WTC11 (cell line): Measurements from ENCODE around the gene TYROBP. TPM values are rescaled to one million over a fixed set of nuclear protein-coding genes. Genes with fewer than 3 reads are reported as not detected.

Experiments used
- ATAC-seq: fragments of 200-7000 bp; cut with Tn5 transposase; 2 replicates; pipeline ENCODE4 v1.10.0; 2021; ENCODE audit warnings: mild to moderate bottlenecking, moderate library complexity
- CTCF ChIA-PET: fragments of 300-600 bp; sonication (Branson Sonifier 250); formaldehyde crosslinking; loops from one replicate; lab custom pipeline; 2021; ENCODE audit warnings: antibody characterized with exemption; lab: Charles Lee
- POLR2A ChIA-PET: fragments of 350-600 bp; sonication (Branson Sonifier 250); formaldehyde crosslinking; loops from one replicate; lab custom pipeline; 2021; ENCODE audit warnings: antibody characterized with exemption; lab: Charles Lee
- DNase-seq: peaks from one replicate; pipeline ENCODE4 v3.0.0; 2021; ENCODE audit warnings: low spot score
- H3K27ac Mint-ChIP-seq: 2 replicates; pipeline ENCODE4 v1.8.0; 2021; ENCODE audit warnings: mixed read lengths
- H3K27me3 Mint-ChIP-seq: 2 replicates; pipeline ENCODE4 v1.8.0; 2021; ENCODE audit warnings: low read depth, mild to moderate bottlenecking, moderate library complexity, mixed read lengths
- H3K36me3 Mint-ChIP-seq: 2 replicates; pipeline ENCODE4 v1.8.0; 2021; ENCODE audit warnings: mixed read lengths
- H3K4me1 Mint-ChIP-seq: 2 replicates; pipeline ENCODE4 v1.8.0; 2022; ENCODE audit warnings: mixed read lengths
- H3K4me3 Mint-ChIP-seq: 2 replicates; pipeline ENCODE4 v1.8.0; 2021; ENCODE audit warnings: mild to moderate bottlenecking, moderate library complexity, mixed read lengths
- H3K9me3 Mint-ChIP-seq: 2 replicates; pipeline ENCODE4 v1.8.0; 2021; ENCODE audit warnings: mixed read lengths
- ATF2 ChIP-seq: sonication (generic); formaldehyde crosslinking; IDR thresholded peaks from 2 replicates; pipeline ENCODE4 v1.8.1; 2022; ENCODE audit warnings: low read depth, missing genetic modification reagents, borderline replicate concordance
- ATF6 ChIP-seq: sonication (generic); formaldehyde crosslinking; IDR thresholded peaks from 2 replicates; pipeline ENCODE4 v1.8.1; 2023; ENCODE audit warnings: mild to moderate bottlenecking, missing genetic modification reagents
- CREB1 ChIP-seq: sonication (generic); formaldehyde crosslinking; IDR thresholded peaks from 2 replicates; pipeline ENCODE4 v1.8.0; 2023; ENCODE audit warnings: mild to moderate bottlenecking, missing genetic modification reagents
- CTCF ChIP-seq: fragments of 200-600 bp; IDR thresholded peaks from 2 replicates; pipeline ENCODE4 v1.8.0; 2022; ENCODE audit warnings: antibody characterized with exemption
- ESRRA ChIP-seq: sonication (generic); formaldehyde crosslinking; IDR thresholded peaks from 2 replicates; pipeline ENCODE4 v1.8.1; 2022; ENCODE audit warnings: mild to moderate bottlenecking, missing genetic modification reagents, borderline replicate concordance
- ETV6 ChIP-seq: sonication (generic); formaldehyde crosslinking; IDR thresholded peaks from 2 replicates; pipeline ENCODE4 v1.8.1; 2022; ENCODE audit warnings: mild to moderate bottlenecking, missing genetic modification reagents
- FOXJ3 ChIP-seq: sonication (generic); formaldehyde crosslinking; IDR thresholded peaks from 2 replicates; pipeline ENCODE4 v1.9.0; 2021; ENCODE audit warnings: missing genetic modification reagents, mild to moderate bottlenecking, borderline replicate concordance
- FOXK1 ChIP-seq: sonication (generic); formaldehyde crosslinking; IDR thresholded peaks from 2 replicates; pipeline ENCODE4 v1.8.0; 2022; ENCODE audit warnings: mild to moderate bottlenecking, moderate library complexity, missing genetic modification reagents
- GABPB1 ChIP-seq: sonication (generic); formaldehyde crosslinking; IDR thresholded peaks from 2 replicates; pipeline ENCODE4 v1.8.1; 2023; ENCODE audit warnings: mild to moderate bottlenecking, missing genetic modification reagents
- GRHL2 ChIP-seq: fragments of 250-450 bp; sonication (Bioruptor Pico); IDR thresholded peaks from 2 replicates; pipeline ENCODE4 v1.8.0; 2022; ENCODE audit warnings: mild to moderate bottlenecking, moderate library complexity; ENCODE audit not compliant: insufficient replicate concordance, severe bottlenecking
- HMGXB4 ChIP-seq: sonication (generic); formaldehyde crosslinking; IDR thresholded peaks from 2 replicates; pipeline ENCODE4 v1.8.1; 2023; ENCODE audit warnings: mild to moderate bottlenecking, moderate library complexity, missing genetic modification reagents
- JUN ChIP-seq: sonication (generic); formaldehyde crosslinking; IDR thresholded peaks from 2 replicates; pipeline ENCODE4 v1.8.0; 2023; ENCODE audit warnings: mild to moderate bottlenecking, missing genetic modification reagents
- MYBL2 ChIP-seq: sonication (generic); formaldehyde crosslinking; IDR thresholded peaks from 2 replicates; pipeline ENCODE4 v1.8.1; 2023; ENCODE audit warnings: mild to moderate bottlenecking, moderate library complexity, missing genetic modification reagents
- PRRX2 ChIP-seq: fragments of 250-450 bp; sonication (Bioruptor Pico); IDR thresholded peaks from 2 replicates; pipeline ENCODE4 v1.8.0; 2021; ENCODE audit warnings: mild to moderate bottlenecking
- ZBTB43 ChIP-seq: sonication (generic); formaldehyde crosslinking; IDR thresholded peaks from 2 replicates; pipeline ENCODE4 v1.8.1; 2023; ENCODE audit warnings: mild to moderate bottlenecking, missing genetic modification reagents
- ZNF121 ChIP-seq: sonication (generic); formaldehyde crosslinking; IDR thresholded peaks from 2 replicates; pipeline ENCODE4 v1.8.0; 2023; ENCODE audit warnings: missing genetic modification reagents
- ZNF263 ChIP-seq: sonication (generic); formaldehyde crosslinking; IDR thresholded peaks from 2 replicates; pipeline ENCODE4 v1.8.1; 2022; ENCODE audit warnings: low read depth, mild to moderate bottlenecking, moderate library complexity, missing genetic modification reagents
- ZNF423 ChIP-seq: fragments of 250-450 bp; sonication (Bioruptor Pico); IDR thresholded peaks from 2 replicates; pipeline ENCODE4 v2.1.2; 2022; ENCODE audit warnings: mild to moderate bottlenecking, moderate library complexity
- ZNF425 ChIP-seq: fragments of 250-450 bp; sonication (Bioruptor Pico); conservative IDR thresholded peaks from 2 replicates; pipeline ENCODE4 v1.9.0; 2021; ENCODE audit warnings: mild to moderate bottlenecking
- ZNF512 ChIP-seq: sonication (generic); formaldehyde crosslinking; IDR thresholded peaks from 2 replicates; pipeline ENCODE4 v1.8.1; 2022; ENCODE audit warnings: missing genetic modification reagents, borderline replicate concordance
- total RNA-seq: library from RNA; stranded (reverse); gene quantifications from 3 replicates; pipeline ENCODE4 v1.2.3, GENCODE V29; 2021

The TYROBP gene
- total RNA-seq, 1 experiment from 2014 or later, result 0.46 TPM

- no peak for TF ChIP-seq ZBTB43
Measured at GRCh38 chr19:35913589-35913988, 5.5 kb upstream of the TYROBP start (continued).

- H3K27me3 Mint-ChIP-seq, result peaks cover 2% of the 10 kb centered on the region; the same call in 1 of the 2 replicates
- no peaks in the 10 kb centered on the region for H3K9me3 Mint-ChIP-seq
- peaks cover 17% of the 10 kb centered on the region for H3K4me1 Mint-ChIP-seq
- H3K36me3 Mint-ChIP-seq, result no peaks in the 10 kb centered on the region
- POLR2A ChIA-PET, result no interaction called here
- H3K4me3 Mint-ChIP-seq, result no peak overlapping the region
- TF ChIP-seq ZNF425 (CRISPR knock-in tag) (no peak), ZNF423 (CRISPR knock-in tag) (no peak), ATF6 (CRISPR knock-in tag) (no peak), ATF2 (no peak), ZNF512 (CRISPR knock-in tag) (no peak), GRHL2 (no peak), MYBL2 (CRISPR knock-in tag) (no peak), FOXJ3 (CRISPR knock-in tag) (no peak), ETV6 (CRISPR knock-in tag) (no peak), CREB1 (no peak), GABPB1 (CRISPR knock-in tag) (no peak), ESRRA (CRISPR knock-in tag) (no peak), PRRX2 (CRISPR knock-in tag) (no peak)
- ATAC-seq (no peak), DNase-seq (no peak)
- H3K27ac Mint-ChIP-seq, result no peak overlapping the region
- CTCF ChIA-PET, result interaction anchor here (0.7 to 1.0 kb wide), 3 partner anchors 29 to 127 kb away, joined by 3 to 4 read pairs (median 3); no protein-coding TSS in a partner anchor
Measured at GRCh38 chr19:35911790-35912189, 3.7 kb upstream of the TYROBP start.

- Mint-ChIP-seq H3K36me3 (no peaks in the 10 kb centered on the region), H3K27ac (no peak overlapping the region), H3K9me3 (no peaks in the 10 kb centered on the region), H3K4me1 (peaks cover 17% of the 10 kb centered on the region), H3K4me3 (no peak overlapping the region), H3K27me3 (peaks cover 2% of the 10 kb centered on the region; the same call in 1 of the 2 replicates)
- CTCF ChIA-PET, result interaction anchor here (0.7 to 1.3 kb wide), 2 partner anchors 20 to 99 kb away, joined by 3 to 4 read pairs; no protein-coding TSS in a partner anchor
- TF ChIP-seq JUN (CRISPR knock-in tag) (no peak), ZNF121 (CRISPR knock-in tag) (no peak), ETV6 (CRISPR knock-in tag) (no peak), ATF2 (no peak), ZNF263 (CRISPR knock-in tag) (no peak), FOXK1 (CRISPR knock-in tag) (no peak), CTCF (0 out of 2 replicates have a peak, but pooled peaks have one; percentile 14), HMGXB4 (CRISPR knock-in tag) (no peak)
- ATAC-seq (peak; percentile 76), DNase-seq (peak; percentile 54)
- POLR2A ChIA-PET, result no interaction called here
Measured at GRCh38 chr19:35911173-35911572, 3.1 kb upstream of the TYROBP start.
